Stimulated activated CD8-positive, alpha-beta memory T cell treated with anti-CD3 and anti-CD28 coated beads, Interleukin-4, amount 100 ng/mL, for 4 hours (primary cell): ENCODE results near the gene VWA8.
"Not testable (repeated sequence)": the region's sequence is repeated elsewhere in the genome, so short reads cannot be mapped to it uniquely, and the experiment has no call there.

Source experiments
- DNase-seq, 2 donors: peaks; one replicate each; pipeline ENCODE4 v3.0.0-alpha.2; 2020; ENCODE audit warnings: low read depth in 2 of 2, low spot score in 1 of 2

Gene VWA8

DNA sequence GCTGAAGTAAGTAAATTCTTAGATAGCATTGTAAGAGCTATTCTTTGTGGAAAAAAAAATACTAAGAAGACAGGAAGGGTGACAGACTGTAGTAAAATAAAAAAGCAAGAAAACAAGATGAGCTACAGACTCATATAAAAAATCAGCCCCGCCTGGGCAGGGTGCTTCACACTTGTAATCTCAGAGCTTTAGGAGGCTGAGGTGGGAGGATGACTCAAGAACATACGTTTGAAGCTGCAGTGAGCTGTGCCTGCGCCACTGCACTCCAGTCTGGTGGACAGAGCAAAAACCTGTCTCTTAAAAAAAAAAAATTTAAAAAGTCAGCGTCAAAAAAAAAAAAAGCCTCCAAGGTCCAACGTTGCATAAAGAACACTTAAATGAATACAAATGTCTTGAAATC lies 102.1 kb downstream of the VWA8 start:
- DNase-seq: no peak

GRCh38 chr13:41854758-41855157 lies 106.2 kb downstream of the VWA8 start:
- no peak for DNase-seq

GRCh38 chr13:41851351-41851750 lies 109.6 kb downstream of the VWA8 start:
- DNase-seq: no peak

- DNase-seq: no peak
These were observed 112.3 kb downstream of the VWA8 start for GRCh38 chr13:41848435-41849255.

- no peak for DNase-seq
These were observed 113.7 kb downstream of the VWA8 start for GRCh38 chr13:41847216-41847615.

GRCh38 chr13:41842036-41842620 lies 118.8 kb downstream of the VWA8 start:
- no peak for DNase-seq

DNA sequence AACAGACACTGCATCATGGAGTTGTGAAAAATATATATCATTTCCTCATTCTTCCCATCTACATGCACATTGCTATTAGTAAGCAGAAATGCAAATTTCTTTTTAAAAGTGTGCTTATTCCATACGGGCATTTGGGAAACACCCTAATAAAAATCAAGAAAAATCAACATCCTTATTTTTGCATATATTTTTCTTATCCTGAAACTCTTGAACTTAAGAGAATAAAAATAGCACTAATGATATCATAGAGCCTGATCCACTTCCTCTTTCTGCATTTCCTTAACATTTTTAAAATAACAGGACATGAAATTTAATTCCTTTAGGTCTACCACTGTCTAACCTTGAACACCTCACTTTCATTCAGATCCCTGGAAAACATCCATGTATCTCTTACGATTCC lies 123.3 kb downstream of the VWA8 start:
- no peak for DNase-seq

DNA sequence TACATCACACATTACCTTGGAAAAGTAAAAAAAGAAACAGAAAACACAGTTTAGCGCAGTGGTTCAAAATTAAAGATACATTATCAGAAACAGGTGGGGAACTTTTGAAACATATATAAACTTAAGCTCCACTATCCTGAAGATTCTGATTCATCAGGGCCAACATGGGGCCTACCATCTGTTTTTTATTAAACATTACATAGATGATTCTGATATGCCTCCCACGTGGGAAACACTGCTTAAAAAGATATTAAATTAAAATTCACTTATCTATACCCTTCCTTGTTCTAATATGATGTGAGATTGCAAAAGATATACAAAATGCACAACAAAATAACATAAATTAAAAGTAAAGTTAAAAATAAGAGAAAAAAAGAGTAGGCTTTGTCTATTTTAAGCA lies 125.0 kb downstream of the VWA8 start:
- DNase-seq: no peak

DNA sequence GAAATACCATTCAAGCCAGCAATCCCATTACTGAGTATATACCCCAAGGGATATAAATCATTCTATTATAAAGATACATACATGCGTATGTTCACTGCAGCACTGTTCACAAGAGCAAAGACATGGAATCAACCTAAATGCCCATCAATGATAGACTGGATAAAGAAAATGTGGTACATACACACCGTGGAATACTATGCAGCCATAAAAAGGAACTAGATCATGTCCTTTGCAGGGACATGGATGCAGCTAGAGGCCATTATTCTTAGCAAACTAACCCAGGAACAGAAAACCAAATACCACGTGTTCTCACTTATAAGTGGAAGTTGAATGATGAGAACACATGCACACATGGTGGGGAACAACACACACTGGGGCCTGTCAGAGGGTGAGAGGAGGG lies 126.2 kb downstream of the VWA8 start:
- not testable (repeated sequence) for DNase-seq

- DNase-seq: no peak
These were observed 127.1 kb downstream of the VWA8 start for GRCh38 chr13:41833831-41834230.

DNA sequence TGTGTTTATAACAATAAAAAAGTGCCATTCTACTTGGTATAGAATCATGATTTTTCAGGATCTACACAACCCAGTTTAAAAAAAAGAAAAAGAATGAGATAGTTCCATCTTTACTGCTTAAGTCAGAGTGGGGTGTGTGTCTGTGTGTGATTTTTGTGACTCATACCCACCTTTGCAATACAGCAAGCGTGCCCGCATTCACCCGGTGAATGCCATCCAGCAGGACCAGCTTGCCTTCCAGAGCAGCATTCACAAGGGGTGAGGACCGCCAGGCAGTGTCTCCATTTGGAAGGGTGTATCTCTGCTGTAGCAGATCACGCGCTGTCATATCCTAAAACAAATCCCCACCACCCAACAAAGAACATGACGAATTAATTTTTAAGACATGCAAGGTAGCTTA lies 127.7 kb downstream of the VWA8 start:
- no peak for DNase-seq

DNA sequence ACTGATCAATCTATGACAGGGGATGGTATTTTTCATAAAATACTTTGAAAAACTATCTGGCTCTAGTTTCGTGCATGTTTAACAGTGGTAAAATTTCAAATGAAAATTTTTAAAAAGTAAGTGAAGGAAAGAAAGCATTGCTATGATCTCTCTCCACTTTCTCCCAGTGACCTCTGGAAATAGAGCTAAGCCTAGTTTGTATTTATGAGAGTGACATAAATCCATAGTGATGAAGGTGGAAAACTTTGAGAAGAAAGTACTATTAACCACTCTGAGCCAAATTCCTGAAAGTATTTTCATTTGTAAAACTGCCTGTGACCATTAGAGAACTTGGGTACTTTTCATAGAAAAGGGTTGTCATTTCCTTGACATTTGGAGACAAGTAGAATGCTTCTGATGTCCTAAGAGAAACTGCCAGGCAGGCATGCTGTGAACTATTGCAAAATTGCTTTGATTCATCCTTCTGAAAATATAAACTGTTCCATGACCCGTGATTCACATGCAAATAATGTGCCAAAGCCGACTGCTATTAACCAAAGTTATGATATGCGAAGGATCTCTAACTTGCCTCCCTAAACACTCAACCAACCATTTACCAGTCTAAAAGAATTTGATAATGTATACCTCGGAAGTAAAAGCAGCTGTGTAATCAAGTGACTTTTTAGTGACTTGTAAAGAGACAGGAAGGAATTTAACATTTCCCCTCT lies 133.2 kb downstream of the VWA8 start:
- no peak for DNase-seq

GRCh38 chr13:41825691-41826090 lies 135.2 kb downstream of the VWA8 start:
- DNase-seq: no peak

DNA sequence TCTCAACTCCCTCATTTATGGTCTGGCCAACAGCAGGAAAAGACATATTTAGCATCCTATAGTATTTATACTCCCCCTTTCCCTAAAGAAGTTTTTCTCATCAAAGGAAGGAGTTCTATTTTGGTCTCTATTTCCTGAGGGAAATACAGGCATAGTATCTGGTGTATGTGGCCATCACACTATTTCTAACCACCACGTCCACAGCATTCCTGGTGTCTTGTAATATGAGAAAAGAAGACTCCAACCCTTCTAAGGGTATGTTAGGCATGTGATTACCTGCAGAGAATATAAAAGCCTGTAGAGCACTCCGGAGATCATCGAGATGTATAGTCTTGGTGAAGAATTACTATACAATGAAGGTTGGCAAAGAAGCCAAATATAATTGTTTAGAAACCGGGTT lies 137.4 kb downstream of the VWA8 start:
- DNase-seq: no peak

GRCh38 chr13:41822560-41822959 lies 138.3 kb downstream of the VWA8 start:
- no peak for DNase-seq

DNA sequence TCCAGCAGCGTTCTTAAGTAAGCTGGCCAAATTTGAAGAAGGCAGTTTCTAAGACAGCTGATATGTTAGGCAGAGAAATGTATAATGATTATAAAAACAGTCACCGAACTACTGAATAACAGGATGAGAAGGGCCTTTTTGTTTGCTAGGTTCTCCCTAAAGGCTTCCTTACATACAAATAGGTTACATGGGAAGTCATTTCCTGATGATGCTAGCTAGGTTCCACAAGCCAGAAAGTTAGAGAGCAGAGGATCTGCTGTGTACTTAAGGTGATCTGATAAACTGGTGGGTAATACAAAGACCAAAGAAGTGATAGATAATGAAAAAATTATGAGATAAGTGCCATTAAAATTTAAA lies 139.7 kb downstream of the VWA8 start:
- no peak for DNase-seq

- no peak for DNase-seq
These were observed 140.2 kb downstream of the VWA8 start for GRCh38 chr13:41820581-41821237.

DNA sequence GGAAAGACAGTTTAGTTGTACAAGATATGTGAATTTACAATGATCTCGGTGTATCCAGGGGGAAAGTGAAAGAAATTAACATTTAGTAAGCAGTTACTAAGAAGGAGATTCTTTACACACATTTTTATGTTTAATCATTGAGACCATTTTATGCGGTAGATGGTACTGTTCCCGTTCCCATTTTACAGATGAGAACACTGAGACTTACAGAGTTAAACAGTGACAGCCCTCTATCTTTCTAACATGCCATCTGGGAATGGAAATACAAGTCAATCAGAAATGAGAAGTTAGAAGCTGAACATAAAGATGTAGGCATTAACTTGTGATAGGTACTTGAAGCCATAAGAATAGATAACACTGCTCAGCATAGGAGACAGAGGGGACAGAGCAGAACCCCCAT lies 144.9 kb downstream of the VWA8 start:
- no peak for DNase-seq

DNA sequence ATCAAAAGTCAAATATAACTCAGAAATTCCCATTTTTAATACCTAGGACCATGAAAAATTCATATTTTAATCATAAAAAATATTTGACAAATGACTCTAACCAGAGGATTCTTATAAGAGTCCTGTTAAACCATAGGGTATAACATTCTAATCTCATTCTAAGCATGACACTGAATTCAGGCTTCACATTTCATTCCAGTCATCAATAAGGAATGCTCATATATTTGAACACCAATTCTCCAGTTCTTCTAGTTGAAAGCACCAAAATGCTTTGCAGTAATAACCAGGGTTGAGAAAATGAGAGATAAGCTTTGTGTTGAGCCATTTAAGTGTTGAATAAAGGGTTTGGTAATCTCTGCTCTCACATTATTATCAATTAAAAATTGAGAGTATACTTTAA lies 147.5 kb downstream of the VWA8 start:
- no peak for DNase-seq

DNA sequence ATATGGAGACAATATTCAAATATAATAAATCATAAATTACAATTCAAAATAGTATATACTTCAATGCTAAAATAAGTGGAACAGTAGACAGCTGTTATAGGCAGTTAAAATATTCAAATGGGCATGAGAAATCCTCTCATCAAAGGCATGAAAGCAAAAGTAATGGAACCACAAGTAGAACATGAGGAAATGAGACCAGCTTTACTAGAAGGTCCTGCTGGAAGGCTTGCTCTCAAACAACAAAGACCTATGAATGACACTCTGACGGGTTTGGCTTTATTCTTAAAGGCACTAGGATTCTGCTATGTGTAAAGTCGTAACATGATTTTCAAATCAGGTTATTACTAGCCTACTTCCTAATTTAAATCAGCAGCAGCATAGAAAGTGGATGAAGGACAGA lies 148.1 kb downstream of the VWA8 start:
- no peak for DNase-seq

DNA sequence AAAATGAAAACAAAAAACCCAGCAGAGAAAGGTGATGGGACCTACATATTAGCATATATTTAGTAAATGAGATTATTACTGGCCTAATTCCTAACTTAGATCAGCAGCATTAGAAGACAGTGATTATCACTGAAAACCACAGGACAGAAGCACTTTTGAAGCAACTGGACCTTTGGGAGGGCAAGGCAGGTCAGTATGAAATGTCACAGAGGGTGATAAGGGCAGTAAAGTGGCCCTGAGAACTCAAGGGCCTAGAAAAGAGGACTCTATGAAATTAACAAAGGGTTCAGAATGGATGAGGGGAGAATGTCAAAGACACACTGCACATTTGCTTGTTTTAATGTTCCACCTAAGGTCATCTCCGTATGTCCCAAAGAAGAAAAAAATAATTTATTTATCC lies 148.7 kb downstream of the VWA8 start:
- no peak for DNase-seq

DNA sequence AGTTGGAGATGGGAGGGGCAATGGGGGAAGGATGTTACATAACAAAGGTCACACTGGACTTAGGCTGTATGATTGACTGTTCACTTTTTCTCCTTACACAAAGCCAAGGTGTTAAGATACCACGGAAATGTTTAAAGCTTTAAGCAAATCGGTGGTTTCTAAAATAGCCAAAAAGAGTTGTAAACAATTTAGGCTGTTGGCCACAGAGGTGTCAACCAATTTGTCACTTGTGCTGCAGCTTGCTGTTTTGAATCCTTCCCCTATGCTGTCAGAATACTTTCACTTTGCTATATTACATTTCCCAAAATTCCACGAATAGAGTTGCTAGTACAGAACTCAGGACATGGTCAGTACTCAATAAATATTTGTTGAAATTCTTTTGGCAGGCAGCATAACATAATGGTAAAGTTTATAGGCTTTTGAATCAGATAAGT lies 149.3 kb downstream of the VWA8 start:
- no peak for DNase-seq
